GM21723 (cell line): Measurements from ENCODE around the gene PEX14.

Experiments
- ATAC-seq: cut with Tn5 transposase; IDR thresholded peaks from one replicate; pipeline ENCODE4 v1.9.1; 2021; ENCODE audit warnings: mild to moderate bottlenecking, moderate library complexity; ENCODE audit not compliant: unreplicated experiment

The PEX14 gene

GRCh38 chr1:10538646-10539355 is 64.1 kb downstream of the PEX14 start:
- no peak for ATAC-seq

- no peak for ATAC-seq
These were observed 64.8 kb downstream of the PEX14 start for GRCh38 chr1:10539411-10540043.

- ATAC-seq: no peak
These were observed 65.7 kb downstream of the PEX14 start for GRCh38 chr1:10540277-10541005.

- no peak for ATAC-seq
These were observed 66.5 kb downstream of the PEX14 start for GRCh38 chr1:10541286-10541685.

- ATAC-seq: no peak
These were observed 69.5 kb downstream of the PEX14 start for GRCh38 chr1:10544239-10544638.

DNA sequence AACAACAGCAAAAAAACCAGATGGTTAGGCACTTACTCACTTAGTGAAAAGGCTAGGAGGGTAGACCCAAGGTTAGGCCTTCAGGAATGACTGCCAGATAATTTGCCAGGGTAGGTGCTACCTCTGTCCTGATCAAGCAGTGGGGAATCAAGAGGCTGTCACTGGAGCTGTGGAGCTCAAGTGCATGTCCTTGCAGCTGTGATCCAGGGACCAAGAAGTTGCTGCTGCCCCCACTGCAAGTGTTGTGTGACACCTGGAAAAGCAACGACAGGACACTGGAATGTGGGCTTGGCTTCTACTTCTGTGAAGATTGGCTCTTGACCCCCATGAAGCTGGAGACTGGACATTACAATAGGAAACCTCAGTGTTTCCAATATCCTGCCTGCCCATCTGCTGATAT is 72.1 kb downstream of the PEX14 start:
- no peak for ATAC-seq

- ATAC-seq: no peak
These were observed 75.3 kb downstream of the PEX14 start for GRCh38 chr1:10549904-10550664.

- ATAC-seq: no peak
These were observed 78.4 kb downstream of the PEX14 start for GRCh38 chr1:10553118-10553517.

DNA sequence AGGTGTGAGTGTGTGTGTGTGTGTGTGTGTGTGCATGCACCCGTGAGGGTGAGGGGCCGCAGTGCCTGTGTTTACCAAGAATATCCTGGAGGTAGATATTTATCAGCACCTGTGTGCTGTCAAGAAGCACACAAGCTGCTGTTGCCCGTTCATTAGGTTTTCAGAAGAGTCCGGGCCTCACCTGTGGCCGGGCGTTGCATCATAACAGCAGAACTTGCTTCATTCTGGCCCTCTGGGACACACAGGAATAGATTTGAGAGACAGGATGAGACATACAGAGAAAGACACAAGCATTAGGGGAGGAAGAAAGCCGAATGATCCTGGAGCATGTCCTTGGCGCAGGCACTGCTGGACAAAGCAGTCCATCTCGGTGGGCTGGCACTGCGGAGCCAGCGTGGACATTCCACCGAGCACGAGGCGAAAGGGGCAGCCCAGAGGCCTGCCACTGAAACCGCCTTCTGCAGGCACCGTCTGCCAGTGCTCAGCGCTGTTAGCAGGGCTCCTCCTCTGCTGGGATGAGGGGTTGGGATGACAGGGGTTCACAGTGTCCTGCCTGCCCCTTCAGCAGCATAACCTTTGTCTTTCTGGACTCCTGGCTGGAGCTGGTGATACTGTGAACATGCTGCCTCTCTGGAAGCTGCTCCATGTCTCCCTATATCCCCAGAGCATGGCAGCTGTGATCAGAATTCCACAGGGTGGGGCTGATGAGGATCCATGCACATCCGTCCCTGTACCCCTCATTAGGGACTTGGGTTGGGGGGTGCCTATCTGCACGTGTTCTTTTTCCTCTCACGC is 81.1 kb downstream of the PEX14 start:
- ATAC-seq: no peak

DNA sequence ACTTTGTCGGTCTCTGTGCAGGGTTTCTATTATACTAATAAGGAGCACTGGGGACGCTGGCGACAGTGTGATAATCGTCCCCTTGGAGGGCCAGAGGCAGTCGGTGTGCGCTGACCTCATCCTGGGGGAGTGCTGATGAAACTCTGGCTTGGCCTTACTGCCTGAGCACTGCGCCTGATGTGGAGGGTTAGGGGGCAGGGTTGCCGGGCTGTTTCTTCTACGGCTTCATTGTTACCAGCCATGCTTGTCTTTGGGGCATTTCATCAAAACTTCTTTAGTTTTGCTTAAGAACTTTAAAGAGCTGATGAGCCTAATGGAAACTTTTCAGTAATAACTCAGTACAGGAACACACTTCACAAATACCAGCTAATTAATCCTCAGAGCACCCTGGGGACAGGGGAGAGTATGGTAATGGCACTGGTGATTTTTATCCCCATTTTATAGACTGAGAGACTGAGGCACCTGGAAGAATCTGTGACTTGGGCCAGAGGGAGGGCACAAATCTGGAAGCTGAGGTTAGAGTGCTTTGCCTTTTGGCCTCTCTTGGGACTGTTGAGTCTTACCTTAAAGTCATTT is 81.8 kb downstream of the PEX14 start:
- ATAC-seq: no peak

GRCh38 chr1:10557714-10558113 is 83.0 kb downstream of the PEX14 start:
- ATAC-seq: no peak

DNA sequence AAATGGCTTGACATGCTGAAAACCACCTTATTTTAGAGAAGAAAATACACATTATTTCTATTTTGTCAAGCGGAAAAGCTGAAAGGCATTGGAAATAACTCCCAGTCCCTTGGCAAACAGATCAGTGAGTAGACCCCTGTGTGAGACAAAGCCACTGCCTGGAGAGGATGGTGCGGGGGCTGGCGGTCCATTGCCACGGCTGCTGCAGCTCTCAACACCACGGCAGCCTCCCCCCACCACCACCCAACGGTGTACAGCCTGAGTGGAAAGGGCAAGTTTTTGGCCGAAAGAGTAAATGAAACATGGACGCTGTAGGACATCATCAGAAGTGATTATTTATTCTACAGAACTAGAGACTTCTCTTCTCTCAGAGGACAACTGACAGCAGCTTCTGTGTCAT is 84.6 kb downstream of the PEX14 start:
- no peak for ATAC-seq

DNA sequence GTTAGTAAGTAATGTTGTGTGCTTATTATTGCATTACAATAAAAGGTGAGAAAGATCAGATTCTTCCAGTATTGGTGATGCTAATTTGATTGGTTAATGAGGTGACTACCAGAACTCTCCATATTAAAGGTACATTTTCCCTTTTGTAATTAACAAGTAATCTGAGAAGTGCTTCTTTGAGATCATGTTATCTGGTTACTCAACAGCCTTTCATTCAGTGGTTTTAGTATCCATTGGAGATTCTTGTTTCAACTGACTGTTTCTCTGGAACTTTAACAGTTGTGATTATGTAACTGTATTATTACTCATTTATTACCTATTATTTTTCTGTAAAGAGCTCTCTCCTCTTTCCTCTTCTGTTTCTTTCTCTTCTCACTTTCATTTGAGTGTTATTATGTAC is 86.7 kb downstream of the PEX14 start:
- no peak for ATAC-seq

DNA sequence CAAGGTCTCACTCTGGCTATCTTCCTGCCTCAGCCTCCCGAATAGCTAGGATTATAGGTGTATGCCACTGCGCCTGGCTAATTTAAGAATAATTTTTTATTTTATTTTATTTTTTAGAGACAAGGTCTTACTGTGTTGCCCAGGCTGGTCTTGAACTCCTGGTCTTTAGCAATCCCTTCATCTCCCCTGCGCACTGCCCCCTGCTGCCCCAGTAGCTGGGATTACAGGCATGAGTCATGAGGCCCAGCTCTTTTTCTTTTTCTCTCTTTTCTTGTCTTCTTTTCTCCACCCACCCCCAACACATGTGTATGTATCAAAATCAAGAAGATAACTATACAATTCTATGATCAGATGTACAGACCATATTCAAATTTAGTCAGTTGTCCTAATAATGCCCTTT is 87.2 kb downstream of the PEX14 start:
- no peak for ATAC-seq

DNA sequence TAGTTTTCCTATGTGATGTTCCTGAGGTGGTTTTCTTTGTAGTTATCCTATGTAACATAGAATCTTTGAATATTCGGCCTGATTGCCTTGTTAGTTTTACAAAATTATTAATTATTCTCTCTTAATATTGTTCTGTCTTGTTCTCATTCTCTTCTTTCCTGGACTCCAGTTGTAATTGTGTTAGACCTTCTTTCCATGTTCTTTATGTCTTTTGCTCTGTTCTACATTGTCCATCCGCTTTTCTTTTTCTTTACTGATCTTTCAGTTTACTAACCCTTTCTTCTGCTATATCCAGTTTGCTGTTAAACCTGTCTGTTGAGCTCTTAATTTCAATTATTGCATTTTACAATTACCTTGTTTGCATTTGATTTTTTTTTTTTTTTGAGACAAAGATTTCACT is 89.3 kb downstream of the PEX14 start:
- no peak for ATAC-seq

- no peak for ATAC-seq
These were observed 94.8 kb downstream of the PEX14 start for GRCh38 chr1:10569531-10569930.

- ATAC-seq: no peak
These were observed 100.9 kb downstream of the PEX14 start for GRCh38 chr1:10575616-10576015.

DNA sequence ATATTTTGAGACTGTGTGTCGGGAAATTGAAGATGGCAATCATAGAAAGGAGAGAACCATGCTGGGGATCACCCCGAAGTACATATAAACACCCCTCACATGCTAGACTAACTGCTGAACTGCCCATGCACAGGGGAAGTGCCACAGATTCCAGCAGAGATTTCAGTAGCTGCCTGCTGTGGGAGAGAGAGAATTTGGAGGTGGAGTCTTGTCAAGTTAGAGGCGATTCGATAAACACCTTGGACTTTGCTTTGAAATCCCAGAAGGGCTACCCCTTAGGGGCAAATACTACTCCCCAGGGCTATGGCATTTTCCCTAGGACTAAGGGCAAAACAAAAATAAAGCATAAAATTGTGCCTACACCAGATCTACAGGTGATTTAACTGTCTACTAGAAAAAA is 103.3 kb downstream of the PEX14 start:
- ATAC-seq: no peak

- ATAC-seq: no peak
These were observed 108.9 kb downstream of the PEX14 start for GRCh38 chr1:10583641-10584040.

DNA sequence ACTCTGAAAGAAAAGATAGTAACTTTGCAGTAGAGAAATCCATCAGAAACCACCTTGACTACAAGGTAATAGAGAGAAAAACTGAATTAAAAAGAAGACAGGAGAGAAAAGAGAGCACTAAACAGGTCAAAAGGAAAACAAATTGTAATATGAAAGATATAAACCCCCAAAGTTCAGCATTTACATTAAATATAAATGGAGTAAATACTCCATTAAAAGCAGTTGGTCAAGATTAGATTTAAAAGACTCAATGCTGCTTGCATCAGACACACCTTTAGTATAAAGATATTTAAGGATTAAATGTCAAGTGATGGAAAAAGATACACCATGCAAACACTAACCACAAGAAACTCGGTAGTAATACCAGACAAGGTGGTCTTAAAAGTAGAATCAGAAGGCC is 110.5 kb downstream of the PEX14 start:
- ATAC-seq: no peak
